ENCODE data around the gene SLC5A10.

- no peak for TF ChIP-seq CTCF (IDR thresholded peaks at IDR 0.05)
- no peak for TF ChIP-seq POLR2A (IDR thresholded peaks at IDR 0.05)
Observed at GRCh38 chr17:18959071-18959844, 7.3 kb downstream of the SLC5A10 start.

Data from esophagus squamous epithelium (tissue), 4 donors.